DOHH2 (cell line): ENCODE results near the gene PLAGL1.

Source experiments
- H3F3A ChIP-seq: fragments of 200-600 bp; sonication (generic), shearing (Covaris generic); 2 replicates; pipeline ENCODE4 v1.6.0; 2016; ENCODE audit warnings: antibody characterized with exemption, mild to moderate bottlenecking; ENCODE audit not compliant: control insufficient read depth, insufficient read depth
- H3K27ac ChIP-seq: fragments of 200-600 bp; sonication (generic); 2 replicates; pipeline ENCODE4 v1.5.1; 2014; ENCODE audit warnings: low read depth, mild to moderate bottlenecking, low read length, moderate library complexity
- H3K27me3 ChIP-seq: fragments of 200-600 bp; sonication (generic); 2 replicates; pipeline ENCODE4 v1.6.1; 2014; ENCODE audit warnings: mild to moderate bottlenecking, low read length, mixed read lengths; ENCODE audit not compliant: control insufficient read depth
- H3K36me3 ChIP-seq: fragments of 200-600 bp; sonication (generic); 2 replicates; pipeline ENCODE4 v1.6.1; 2014; ENCODE audit warnings: mild to moderate bottlenecking, low read length, moderate library complexity, mixed read lengths; ENCODE audit not compliant: control insufficient read depth
- H3K4me1 ChIP-seq: fragments of 200-600 bp; sonication (generic); 2 replicates; pipeline ENCODE4 v1.6.1; 2014; ENCODE audit warnings: mild to moderate bottlenecking, low read length, mixed read lengths; ENCODE audit not compliant: control insufficient read depth
- H3K4me2 ChIP-seq: fragments of 200-600 bp; sonication (generic); 2 replicates; pipeline ENCODE4 v1.6.0; 2014; ENCODE audit warnings: mild to moderate bottlenecking, low read length, moderate library complexity
- H3K4me3 ChIP-seq: fragments of 200-600 bp; sonication (generic); 2 replicates; pipeline ENCODE4 v1.5.1; 2014; ENCODE audit warnings: mild to moderate bottlenecking, low read length, mixed read lengths
- H3K79me2 ChIP-seq: fragments of 200-600 bp; sonication (generic); 2 replicates; pipeline ENCODE4 v1.6.1; 2014; ENCODE audit warnings: mild to moderate bottlenecking, low read length, mixed read lengths; ENCODE audit not compliant: control insufficient read depth
- H3K9me2 ChIP-seq: fragments of 200-600 bp; sonication (generic); replicated peaks from 2 replicates; pipeline ENCODE4 v1.6.1; 2014; ENCODE audit warnings: mild to moderate bottlenecking, low read length, mixed read lengths; ENCODE audit not compliant: control insufficient read depth
- H3K9me3 ChIP-seq: fragments of 200-600 bp; sonication (generic); 2 replicates; pipeline ENCODE4 v1.6.1; 2014; ENCODE audit warnings: antibody characterized with exemption, low read length, mixed read lengths; ENCODE audit not compliant: control insufficient read depth, insufficient read depth
- H4K20me1 ChIP-seq: fragments of 200-600 bp; sonication (generic); 2 replicates; pipeline ENCODE4 v1.6.0; 2014; ENCODE audit warnings: low read depth, mild to moderate bottlenecking, antibody characterized with exemption, low read length, moderate library complexity; ENCODE audit not compliant: control insufficient read depth, insufficient read depth
- EZH2phosphoT487 ChIP-seq: fragments of 200-600 bp; sonication (generic); IDR thresholded peaks from 2 replicates; pipeline ENCODE4 v1.6.1; 2017; ENCODE audit warnings: borderline replicate concordance, mild to moderate bottlenecking, antibody characterized with exemption, low read length, moderate library complexity, mixed read lengths
- TF ChIP-seq, protein P1 (sequence below): fragments of 200-600 bp; sonication (generic); IDR thresholded peaks from one replicate; pipeline ENCODE4 v1.5.1; 2014; ENCODE audit warnings: antibody characterized with exemption, mild to moderate bottlenecking, low read depth, low read length; ENCODE audit not compliant: poor library complexity, severe bottlenecking

Gene PLAGL1

DNA sequence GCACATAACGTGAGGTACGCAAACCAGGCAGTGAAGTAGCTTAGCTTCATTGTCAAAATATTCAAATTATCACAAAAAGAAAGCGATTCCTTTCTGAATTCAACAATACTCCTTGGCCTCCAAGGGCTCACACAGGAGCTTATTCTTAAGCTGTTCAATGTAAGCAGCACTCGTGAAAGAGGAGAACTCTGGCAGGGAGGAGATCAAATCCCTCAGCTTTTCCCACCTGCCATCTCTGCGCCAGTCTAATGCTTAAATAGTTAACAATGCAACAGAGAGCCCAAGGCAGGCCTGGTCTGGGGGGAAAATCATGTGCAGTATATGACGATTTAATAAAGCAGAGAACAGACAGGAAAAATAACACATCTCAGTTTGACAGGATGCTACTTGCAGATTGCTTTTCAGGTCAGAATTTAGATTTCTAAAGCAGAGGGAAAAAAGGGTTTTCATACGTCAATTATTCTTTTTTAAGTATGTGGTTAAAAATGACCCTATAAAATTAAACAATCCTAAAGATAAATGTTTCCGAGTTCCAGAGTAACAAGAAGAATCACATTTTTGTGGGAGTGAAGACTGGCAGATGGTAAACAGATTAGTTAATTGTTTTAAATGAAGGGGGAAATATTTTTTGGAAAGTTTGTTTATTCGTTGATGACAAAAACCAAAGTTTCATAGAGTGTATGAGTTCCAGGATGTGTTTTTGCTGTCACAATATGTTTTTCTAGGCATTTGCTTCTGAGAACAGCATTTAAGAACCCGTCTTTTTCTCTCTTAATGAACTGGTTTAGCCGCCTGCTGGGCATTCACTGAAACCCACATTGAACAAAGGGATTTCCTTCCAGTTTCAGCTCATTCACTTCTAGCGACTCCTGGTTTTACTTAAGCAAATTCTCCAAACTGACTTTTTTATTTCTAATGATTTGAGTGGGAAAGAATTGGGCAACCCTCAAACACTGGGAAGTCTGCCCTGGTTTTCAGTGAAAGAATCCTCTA, 45.9 kb downstream of the PLAGL1 start:
- Histone ChIP-seq H3F3A (no peaks in the 10 kb centered on the region), H3K79me2 (no peaks in the 10 kb centered on the region), H3K4me1 (no peaks in the 10 kb centered on the region), H3K9me2 (no peaks in the 10 kb centered on the region), H3K4me2 (no peak overlapping the region), H3K27me3 (no peaks in the 10 kb centered on the region), H3K9me3 (no peaks in the 10 kb centered on the region), H3K4me3 (no peak overlapping the region), H3K36me3 (no peaks in the 10 kb centered on the region), H3K27ac (no peak overlapping the region), H4K20me1 (no peaks in the 10 kb centered on the region)
- no peak for TF ChIP-seq EZH2phosphoT487
- TF ChIP-seq, protein P1, sequence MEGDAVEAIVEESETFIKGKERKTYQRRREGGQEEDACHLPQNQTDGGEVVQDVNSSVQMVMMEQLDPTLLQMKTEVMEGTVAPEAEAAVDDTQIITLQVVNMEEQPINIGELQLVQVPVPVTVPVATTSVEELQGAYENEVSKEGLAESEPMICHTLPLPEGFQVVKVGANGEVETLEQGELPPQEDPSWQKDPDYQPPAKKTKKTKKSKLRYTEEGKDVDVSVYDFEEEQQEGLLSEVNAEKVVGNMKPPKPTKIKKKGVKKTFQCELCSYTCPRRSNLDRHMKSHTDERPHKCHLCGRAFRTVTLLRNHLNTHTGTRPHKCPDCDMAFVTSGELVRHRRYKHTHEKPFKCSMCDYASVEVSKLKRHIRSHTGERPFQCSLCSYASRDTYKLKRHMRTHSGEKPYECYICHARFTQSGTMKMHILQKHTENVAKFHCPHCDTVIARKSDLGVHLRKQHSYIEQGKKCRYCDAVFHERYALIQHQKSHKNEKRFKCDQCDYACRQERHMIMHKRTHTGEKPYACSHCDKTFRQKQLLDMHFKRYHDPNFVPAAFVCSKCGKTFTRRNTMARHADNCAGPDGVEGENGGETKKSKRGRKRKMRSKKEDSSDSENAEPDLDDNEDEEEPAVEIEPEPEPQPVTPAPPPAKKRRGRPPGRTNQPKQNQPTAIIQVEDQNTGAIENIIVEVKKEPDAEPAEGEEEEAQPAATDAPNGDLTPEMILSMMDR = no peak

DNA sequence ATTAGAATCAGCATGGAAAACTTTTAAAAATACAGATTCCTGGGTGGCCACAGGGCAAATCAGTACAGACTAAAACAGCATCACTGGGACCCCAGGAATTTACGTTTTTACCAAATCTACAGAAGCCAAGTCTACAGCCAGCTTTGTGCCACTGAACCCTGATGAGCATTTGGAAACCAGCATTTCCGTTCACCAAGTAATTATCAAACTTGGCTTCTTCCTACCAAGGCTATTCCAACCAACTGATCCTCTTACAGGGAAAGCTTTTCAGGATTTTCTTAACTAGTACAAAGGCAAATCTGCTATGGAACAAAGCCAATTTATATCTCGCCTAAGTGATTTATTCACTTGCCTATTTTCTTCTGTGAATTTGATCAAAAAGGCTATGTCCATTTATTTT, 47.0 kb downstream of the PLAGL1 start:
- H4K20me1 ChIP-seq = no peaks in the 10 kb centered on the region
- H3K27me3 ChIP-seq = no peaks in the 10 kb centered on the region
- H3K4me2 ChIP-seq = no peak overlapping the region
- no peaks in the 10 kb centered on the region for H3K9me2 ChIP-seq
- H3K4me3 ChIP-seq = no peak overlapping the region
- no peaks in the 10 kb centered on the region for H3K79me2 ChIP-seq
- H3K36me3 ChIP-seq = no peaks in the 10 kb centered on the region
- H3K27ac ChIP-seq = no peak overlapping the region
- H3K9me3 ChIP-seq = no peaks in the 10 kb centered on the region
- no peaks in the 10 kb centered on the region for H3F3A ChIP-seq
- H3K4me1 ChIP-seq = no peaks in the 10 kb centered on the region
- TF ChIP-seq, protein P1 = no peak
- no peak for TF ChIP-seq EZH2phosphoT487

DNA sequence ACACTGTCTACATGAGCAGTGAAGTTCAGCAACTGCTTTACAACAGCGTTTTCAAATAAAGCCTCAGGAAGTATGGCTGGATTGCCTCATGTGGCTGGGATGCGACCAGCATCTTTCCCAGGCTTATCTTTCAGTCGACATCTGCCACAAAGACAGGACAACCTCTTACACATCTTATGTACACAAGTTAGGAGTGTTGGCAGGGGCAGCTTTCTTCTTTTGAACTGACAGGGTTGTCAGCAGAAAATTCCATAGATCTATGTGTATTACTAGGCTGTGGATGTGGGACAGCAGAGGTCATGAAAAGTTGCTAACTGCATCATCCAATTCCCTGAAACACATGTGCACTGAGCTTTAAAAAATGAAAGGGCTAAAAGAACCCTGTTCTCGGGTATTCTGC, 48.1 kb downstream of the PLAGL1 start:
- H3K4me3 ChIP-seq = no peak overlapping the region
- H3K36me3 ChIP-seq = no peaks in the 10 kb centered on the region
- H3K79me2 ChIP-seq = no peaks in the 10 kb centered on the region
- TF ChIP-seq, protein P1 = no peak
- TF ChIP-seq EZH2phosphoT487 = no peak
- H4K20me1 ChIP-seq = no peaks in the 10 kb centered on the region
- no peaks in the 10 kb centered on the region for H3K4me1 ChIP-seq
- no peak overlapping the region for H3K4me2 ChIP-seq
- no peaks in the 10 kb centered on the region for H3K9me2 ChIP-seq
- H3F3A ChIP-seq = no peaks in the 10 kb centered on the region
- H3K27ac ChIP-seq = no peak overlapping the region
- H3K27me3 ChIP-seq = no peaks in the 10 kb centered on the region
- no peaks in the 10 kb centered on the region for H3K9me3 ChIP-seq
